ENCODE data around the gene CEP72. TPM values are rescaled to one million over a fixed set of nuclear protein-coding genes. Genes with fewer than 3 reads are reported as not detected.

The CEP72 gene
- total RNA-seq, 1 experiment from 2014 or later = 17.3 TPM

GRCh38 chr5:640461-641330 lies 28.6 kb downstream of the CEP72 start:
- no peak for ATAC-seq
- intact Hi-C loops (cut with micrococcal nuclease) = no loop called here
- no peaks in the 10 kb centered on the region for H3F3A ChIP-seq (ENCODE audit: low read length, unreplicated experiment)
- no peaks in the 10 kb centered on the region for H3K9me2 ChIP-seq (replicated peaks; ENCODE audit: low read length)
- ChIA-PET POLR2A (ENCODE audit: unreplicated experiment) (no interaction called here), CTCF (no interaction called here)
- H3K27me3 ChIP-seq (ENCODE audit: low read length) = no peaks in the 10 kb centered on the region
- H3K9me3 ChIP-seq (ENCODE audit: low read length) = no peaks in the 10 kb centered on the region
- H3K4me1 ChIP-seq (ENCODE audit: insufficient read depth, low read length) = no peaks in the 10 kb centered on the region
- H3K79me2 ChIP-seq (ENCODE audit: low read length) = no peaks in the 10 kb centered on the region
- TF ChIP-seq EZH2 (IDR thresholded peaks at IDR 0.05; ENCODE audit: low read length, unreplicated experiment) (no peak), EZH2phosphoT487 (IDR thresholded peaks at IDR 0.05; ENCODE audit: borderline replicate concordance, low read length) (no peak), CTCF (conservative IDR thresholded peaks at IDR 0.05; ENCODE audit: low read depth, low read length) (no peak)
- no peak overlapping the region for H3K9ac ChIP-seq (ENCODE audit: low read length)
- no peak for DNase-seq
- H2AFZ ChIP-seq (ENCODE audit: low read length) = no peak overlapping the region
- H3K36me3 ChIP-seq (ENCODE audit: low read depth, low read length) = peaks cover 41% of the 10 kb centered on the region
- H3K4me3 ChIP-seq (ENCODE audit: low read length) = no peak overlapping the region
- H3K4me2 ChIP-seq (ENCODE audit: low read length) = no peak overlapping the region
- H3K27ac ChIP-seq (ENCODE audit: low read length) = no peak overlapping the region
- BruUV-seq (replicated peaks) = no TSS peak
- no peaks in the 10 kb centered on the region for H4K20me1 ChIP-seq (ENCODE audit: low read length)

- no peak overlapping the region for H3K27ac ChIP-seq (ENCODE audit: low read length)
- peaks cover 44% of the 10 kb centered on the region for H3K36me3 ChIP-seq (ENCODE audit: low read depth, low read length)
- no peak overlapping the region for H3K4me2 ChIP-seq (ENCODE audit: low read length)
- TF ChIP-seq CTCF (conservative IDR thresholded peaks at IDR 0.05; ENCODE audit: low read depth, low read length) (no peak), EZH2 (IDR thresholded peaks at IDR 0.05; ENCODE audit: low read length, unreplicated experiment) (no peak), EZH2phosphoT487 (IDR thresholded peaks at IDR 0.05; ENCODE audit: borderline replicate concordance, low read length) (no peak)
- ATAC-seq (no peak), DNase-seq (no peak)
- CTCF ChIA-PET = no interaction called here
- intact Hi-C loops (cut with micrococcal nuclease) = no loop called here
- no peak overlapping the region for H3K9ac ChIP-seq (ENCODE audit: low read length)
- no peaks in the 10 kb centered on the region for H3F3A ChIP-seq (ENCODE audit: low read length, unreplicated experiment)
- H3K9me3 ChIP-seq (ENCODE audit: low read length) = no peaks in the 10 kb centered on the region
- H2AFZ ChIP-seq (ENCODE audit: low read length) = no peak overlapping the region
- no peaks in the 10 kb centered on the region for H4K20me1 ChIP-seq (ENCODE audit: low read length)
- H3K27me3 ChIP-seq (ENCODE audit: low read length) = no peaks in the 10 kb centered on the region
- no peak overlapping the region for H3K4me3 ChIP-seq (ENCODE audit: low read length)
- BruUV-seq (replicated peaks) = no TSS peak
- no peaks in the 10 kb centered on the region for H3K9me2 ChIP-seq (replicated peaks; ENCODE audit: low read length)
- POLR2A ChIA-PET (ENCODE audit: unreplicated experiment) = no interaction called here
- no peaks in the 10 kb centered on the region for H3K79me2 ChIP-seq (ENCODE audit: low read length)
- no peaks in the 10 kb centered on the region for H3K4me1 ChIP-seq (ENCODE audit: insufficient read depth, low read length)
Observed at GRCh38 chr5:641331-641765, 29.2 kb downstream of the CEP72 start.

GRCh38 chr5:642481-642880 lies 30.3 kb downstream of the CEP72 start:
- Histone ChIP-seq H3K4me1 (ENCODE audit: insufficient read depth, low read length) (no peaks in the 10 kb centered on the region), H3K79me2 (ENCODE audit: low read length) (no peaks in the 10 kb centered on the region), H3K9ac (ENCODE audit: low read length) (no peak overlapping the region), H3K4me2 (ENCODE audit: low read length) (no peak overlapping the region), H3K9me2 (replicated peaks; ENCODE audit: low read length) (no peaks in the 10 kb centered on the region), H3K27ac (ENCODE audit: low read length) (no peak overlapping the region), H3K27me3 (ENCODE audit: low read length) (no peaks in the 10 kb centered on the region), H4K20me1 (ENCODE audit: low read length) (no peaks in the 10 kb centered on the region), H3F3A (ENCODE audit: low read length, unreplicated experiment) (no peaks in the 10 kb centered on the region), H3K36me3 (ENCODE audit: low read depth, low read length) (peaks cover 52% of the 10 kb centered on the region), H3K9me3 (ENCODE audit: low read length) (no peaks in the 10 kb centered on the region), H2AFZ (ENCODE audit: low read length) (no peak overlapping the region), H3K4me3 (ENCODE audit: low read length) (no peak overlapping the region)
- ChIA-PET CTCF (no interaction called here), POLR2A (ENCODE audit: unreplicated experiment) (no interaction called here)
- no TSS peak for BruUV-seq (replicated peaks)
- ATAC-seq = no peak
- intact Hi-C loops (cut with micrococcal nuclease) = no loop called here
- DNase-seq = no peak
- no peak for TF ChIP-seq CTCF (conservative IDR thresholded peaks at IDR 0.05; ENCODE audit: low read depth, low read length)
- TF ChIP-seq EZH2 (IDR thresholded peaks at IDR 0.05; ENCODE audit: low read length, unreplicated experiment) = no peak
- no peak for TF ChIP-seq EZH2phosphoT487 (IDR thresholded peaks at IDR 0.05; ENCODE audit: borderline replicate concordance, low read length)
